GM06990 (cell line): ENCODE results near the gene APOM.
A peak's percentile ranks its signal among the peaks of the same experiment; 100 is the strongest.

Source experiments
- DNase-seq: peaks from one replicate; pipeline ENCODE4 v3.0.0-alpha.2; 2011; ENCODE audit not compliant: insufficient read length; ENCODE audit errors: extremely low read depth
- H3K27me3 ChIP-seq: replicated peaks from 2 replicates; pipeline ENCODE4 v1.6.0; 2011; ENCODE audit warnings: low read length; ENCODE audit not compliant: control insufficient read depth, insufficient read depth
- H3K36me3 ChIP-seq: 2 replicates; pipeline ENCODE4 v1.5.1; 2011; ENCODE audit warnings: low read length; ENCODE audit not compliant: control insufficient read depth, insufficient read depth
- H3K4me3 ChIP-seq: replicated peaks from 2 replicates; pipeline ENCODE4 v1.5.1; 2011; ENCODE audit warnings: low read depth, mild to moderate bottlenecking, control low read depth, low read length
- TF ChIP-seq, protein P1 (sequence below): IDR thresholded peaks from 2 replicates; pipeline ENCODE4 v1.5.1; 2011; ENCODE audit warnings: low read length, control low read depth, mild to moderate bottlenecking, inconsistent platforms; ENCODE audit not compliant: insufficient read depth, poor library complexity, severe bottlenecking

APOM gene

DNA sequence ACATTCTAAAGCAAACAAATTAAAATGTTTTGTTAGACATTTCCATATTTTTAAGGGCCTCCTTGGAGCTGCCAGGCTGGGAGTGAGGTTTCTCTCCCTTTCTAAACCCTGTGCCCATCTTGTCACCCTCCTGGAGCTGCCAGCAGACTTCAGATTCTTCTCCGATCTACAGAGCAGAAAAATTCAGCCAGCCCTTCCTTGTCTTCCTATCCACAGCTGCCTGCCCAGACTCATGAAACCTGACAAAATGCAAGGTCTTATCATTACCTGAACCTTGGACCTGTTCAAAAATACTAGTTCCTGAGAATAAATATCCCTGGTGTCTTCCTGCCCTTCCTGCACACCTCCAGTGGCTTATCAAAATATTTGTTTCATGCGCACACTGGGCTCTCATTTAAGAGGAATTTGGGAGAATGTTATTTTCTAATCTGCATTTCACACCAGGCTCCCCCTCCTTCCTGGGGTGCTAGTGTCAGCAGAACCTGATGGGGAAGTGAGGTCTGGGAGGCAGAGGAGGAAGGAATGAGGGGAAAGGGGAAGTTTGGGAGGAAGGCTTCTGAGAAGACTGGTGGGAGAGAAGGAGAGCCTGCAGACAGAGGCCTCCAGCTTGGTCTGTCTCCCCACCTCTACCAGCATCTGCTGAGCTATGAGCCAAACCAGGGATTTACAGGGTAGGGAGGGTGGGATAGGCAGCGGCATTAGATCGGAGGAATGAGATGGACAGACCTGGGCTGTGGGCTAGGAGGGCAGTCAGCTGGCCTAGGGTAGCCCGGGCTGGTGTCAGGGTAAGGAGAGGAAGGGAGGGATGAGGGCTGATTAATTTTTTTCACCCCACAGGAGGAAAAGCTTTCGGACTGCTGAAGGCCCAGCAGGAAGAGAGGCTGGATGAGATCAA, 40.8 kb upstream of the APOM start, which contains the start of gene AIF1:
Gene AIF1 (plus strand): TSS at position 551 of the 895 bp plus-strand sequence. CDS start 96 bp downstream, at position 647.
- Histone ChIP-seq H3K27me3 (no peaks in the 10 kb centered on the region), H3K36me3 (no peaks in the 10 kb centered on the region), H3K4me3 (peak within 1 kb of the TSS; percentile 47)
- no peak for DNase-seq
- TF ChIP-seq, protein P1, sequence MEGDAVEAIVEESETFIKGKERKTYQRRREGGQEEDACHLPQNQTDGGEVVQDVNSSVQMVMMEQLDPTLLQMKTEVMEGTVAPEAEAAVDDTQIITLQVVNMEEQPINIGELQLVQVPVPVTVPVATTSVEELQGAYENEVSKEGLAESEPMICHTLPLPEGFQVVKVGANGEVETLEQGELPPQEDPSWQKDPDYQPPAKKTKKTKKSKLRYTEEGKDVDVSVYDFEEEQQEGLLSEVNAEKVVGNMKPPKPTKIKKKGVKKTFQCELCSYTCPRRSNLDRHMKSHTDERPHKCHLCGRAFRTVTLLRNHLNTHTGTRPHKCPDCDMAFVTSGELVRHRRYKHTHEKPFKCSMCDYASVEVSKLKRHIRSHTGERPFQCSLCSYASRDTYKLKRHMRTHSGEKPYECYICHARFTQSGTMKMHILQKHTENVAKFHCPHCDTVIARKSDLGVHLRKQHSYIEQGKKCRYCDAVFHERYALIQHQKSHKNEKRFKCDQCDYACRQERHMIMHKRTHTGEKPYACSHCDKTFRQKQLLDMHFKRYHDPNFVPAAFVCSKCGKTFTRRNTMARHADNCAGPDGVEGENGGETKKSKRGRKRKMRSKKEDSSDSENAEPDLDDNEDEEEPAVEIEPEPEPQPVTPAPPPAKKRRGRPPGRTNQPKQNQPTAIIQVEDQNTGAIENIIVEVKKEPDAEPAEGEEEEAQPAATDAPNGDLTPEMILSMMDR, result no peak

DNA sequence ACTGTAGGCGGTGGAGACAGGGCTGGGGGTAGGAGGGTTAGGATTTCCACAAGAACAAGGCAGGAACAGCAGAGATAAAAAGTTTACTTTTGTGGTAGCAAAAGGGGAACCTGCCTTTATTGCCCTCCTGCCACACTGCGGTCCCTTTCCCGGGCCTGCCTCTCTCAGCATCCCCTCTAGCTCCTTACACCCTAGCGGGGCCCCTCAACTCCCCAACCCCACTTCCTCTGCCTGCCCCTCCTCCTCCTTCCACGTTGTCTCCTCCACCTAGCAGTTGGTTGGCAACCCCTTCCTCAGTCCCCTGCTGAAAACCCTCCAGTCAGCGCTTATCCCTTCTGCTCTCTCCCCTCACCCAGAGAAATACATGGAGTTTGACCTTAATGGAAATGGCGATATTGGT, 39.9 kb upstream of the APOM start:
- TF ChIP-seq, protein P1, result no peak
- DNase-seq, result no peak
- Histone ChIP-seq H3K36me3 (no peaks in the 10 kb centered on the region), H3K27me3 (no peaks in the 10 kb centered on the region), H3K4me3 (peak overlapping the region; percentile 47)

DNA sequence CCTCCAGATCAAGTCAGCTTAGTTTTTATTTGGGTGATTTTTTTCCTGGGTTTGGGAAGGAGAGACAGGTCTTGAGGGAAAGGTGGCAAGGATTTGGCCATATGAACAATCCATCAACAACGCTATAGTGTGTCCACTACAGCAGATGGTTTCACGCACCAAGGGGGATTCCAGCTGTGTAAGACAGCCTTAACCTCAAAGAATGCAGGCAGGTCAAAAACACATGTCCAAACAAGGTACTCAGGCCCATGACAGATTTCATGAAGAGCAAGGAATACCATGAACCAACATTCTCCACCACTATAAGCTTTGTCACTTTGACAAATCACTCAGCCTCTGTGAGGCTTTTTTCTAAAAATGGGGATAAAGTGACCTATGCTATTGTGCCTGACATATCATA, 38.7 kb upstream of the APOM start:
- TF ChIP-seq, protein P1, result no peak
- Histone ChIP-seq H3K27me3 (no peaks in the 10 kb centered on the region), H3K4me3 (no peak overlapping the region), H3K36me3 (no peaks in the 10 kb centered on the region)
- DNase-seq, result no peak

DNA sequence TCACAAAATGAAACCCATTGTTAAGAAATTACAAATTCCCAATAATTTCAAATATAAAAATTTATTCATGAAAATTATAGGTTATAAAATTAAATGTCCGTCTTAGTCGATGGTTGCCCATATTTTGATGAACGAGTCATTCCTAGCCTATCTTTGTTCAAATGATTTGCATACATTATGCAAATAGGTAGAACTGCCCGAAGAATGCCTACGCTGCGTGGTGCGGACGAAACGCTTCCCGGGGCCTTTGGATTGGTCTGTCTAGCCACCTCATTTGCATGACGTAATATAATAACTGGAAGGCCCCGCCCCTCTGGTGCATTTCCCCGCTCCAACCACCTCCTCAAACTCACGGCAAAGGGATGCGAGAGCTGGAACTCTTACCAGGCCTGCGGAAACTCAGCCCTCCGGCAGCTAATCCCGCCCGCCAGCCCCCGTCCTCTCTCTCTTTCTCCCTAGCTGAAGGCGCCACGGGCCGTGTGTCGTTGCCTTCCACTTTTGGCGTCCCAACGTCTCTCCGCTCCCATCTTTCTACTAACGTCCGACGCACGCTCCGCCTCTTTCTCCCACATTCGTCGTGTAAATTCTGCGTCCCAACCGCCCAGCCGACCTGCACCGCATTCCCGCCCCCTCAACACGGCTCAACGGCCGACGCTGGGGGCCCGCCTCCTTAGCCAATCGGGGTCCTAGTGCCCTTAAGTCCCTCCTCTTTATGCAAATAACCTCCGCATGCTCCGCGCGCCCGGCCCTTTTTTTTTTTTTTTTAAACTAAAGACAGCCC, 35.7 kb upstream of the APOM start:
- no peaks in the 10 kb centered on the region for H3K27me3 ChIP-seq
- TF ChIP-seq, protein P1, result no peak
- peak; percentile 99 for DNase-seq
- H3K4me3 ChIP-seq, result peak overlapping the region; percentile 78
- peaks cover 14% of the 10 kb centered on the region for H3K36me3 ChIP-seq

DNA sequence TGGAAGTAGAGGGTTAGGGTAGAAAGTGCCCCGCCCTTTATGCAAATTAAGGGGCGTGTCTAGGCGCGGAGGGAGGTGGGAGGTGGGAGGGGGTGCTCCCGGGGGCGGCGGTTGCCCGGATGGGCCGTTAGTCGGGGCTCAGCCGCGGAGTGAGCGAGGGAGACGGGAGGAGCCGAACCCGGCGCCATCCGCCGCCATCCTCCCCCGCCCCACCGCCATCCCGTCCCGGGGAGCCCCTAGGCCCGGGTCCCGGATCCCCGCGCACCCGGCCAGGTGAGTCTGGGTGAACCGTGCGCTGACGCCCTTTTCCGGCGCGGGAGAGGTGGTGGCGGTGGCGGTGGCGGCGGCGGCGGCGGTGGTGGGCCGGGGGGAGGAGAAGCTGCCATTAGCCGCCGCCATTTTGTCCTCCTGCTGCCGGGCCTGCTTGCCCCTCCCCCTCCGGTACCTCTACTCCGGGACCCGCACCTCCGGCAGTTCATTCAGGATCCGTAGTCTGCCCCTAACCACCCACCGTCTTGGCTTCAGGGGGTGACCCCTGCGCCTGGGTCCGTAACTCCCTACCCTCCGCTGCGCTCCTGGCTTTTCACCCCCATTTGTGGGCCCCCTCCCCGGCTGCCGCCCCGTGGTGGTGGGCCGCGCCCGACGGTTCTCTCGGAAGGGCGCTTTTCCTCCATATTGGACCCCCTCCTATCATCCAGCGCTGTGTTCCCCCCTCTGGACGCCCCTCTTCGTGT, 34.9 kb upstream of the APOM start, which contains the start of gene PRRC2A:
Gene PRRC2A (plus strand): TSS at position 130 of the 734 bp plus-strand sequence. CDS start 2,075 bp downstream, outside the sequence.
- H3K36me3 ChIP-seq, result peaks cover 22% of the 10 kb centered on the region
- no peaks in the 10 kb centered on the region for H3K27me3 ChIP-seq
- peak within 1 kb of the TSS; percentile 98 for H3K4me3 ChIP-seq
- no peak for DNase-seq
- TF ChIP-seq, protein P1, result no peak
